Psoas muscle (tissue), 8 donors: ENCODE results near the gene MREG. TPM values are rescaled to one million over a fixed set of nuclear protein-coding genes. Genes with fewer than 3 reads are reported as not detected.

Source experiments
- ATAC-seq, 4 donors: fragments of 200-7000 bp; cut with Tn5 transposase; one replicate each; pipeline ENCODE4 v1.9.1; 2020; ENCODE audit warnings: moderate library complexity in 3 of 4, mild to moderate bottlenecking in 2 of 4
- DNase-seq, 2 donors: peaks; one replicate each; pipeline ENCODE4 v3.0.0-alpha.2; 2020
- H3K27ac ChIP-seq: fragments of 200-600 bp; one replicate; pipeline ENCODE4 v1.8.0; 2022
- H3K27me3 ChIP-seq, 3 donors: fragments of 200-600 bp in 1 of 3; one replicate each; pipeline versions ENCODE4 v1.6.1 to v1.8.0; 2013 to 2022; ENCODE audit warnings: low read length in 2 of 3, mild to moderate bottlenecking in 2 of 3, moderate library complexity in 1 of 3; ENCODE audit not compliant: insufficient read depth in 3 of 3
- H3K36me3 ChIP-seq, 2 donors: fragments of 200-600 bp in 1 of 2; one replicate each; pipeline versions ENCODE4 v1.6.1 to v1.8.0; 2013 to 2022; ENCODE audit warnings: low read depth in 1 of 2, mild to moderate bottlenecking in 1 of 2, moderate library complexity in 1 of 2; ENCODE audit not compliant: insufficient read depth in 1 of 2
- H3K4me1 ChIP-seq: fragments of 200-600 bp; one replicate; pipeline ENCODE4 v1.8.0; 2022
- H3K4me3 ChIP-seq: fragments of 200-600 bp; one replicate; pipeline ENCODE4 v1.8.0; 2022; ENCODE audit warnings: mild to moderate bottlenecking
- H3K9me3 ChIP-seq: fragments of 200-600 bp; one replicate; pipeline ENCODE4 v1.8.0; 2022
- WGBS, 3 donors: extraction: QIAGEN DNeasy Blood & Tissue Kit; methylation state at CpG; one replicate each; pipeline versions ENCODE4 v1.1.6 to v1.1.7; 2013; 5-methylcytosine and 5-hydroxymethylcytosine counted together
- intact Hi-C, 2 donors: fragments of 100-400 bp; cut with DNase I; formaldehyde crosslinking; loops; one replicate each; pipeline versions ENCODE4 v1.11.0 to v1.14.2; 2022
- polyA plus RNA-seq, 3 donors: library from polyadenylated mRNA; stranded (reverse); fragments of 200-250 nt; gene quantifications; one replicate each; pipeline ENCODE4 v1.2.3, GENCODE V29; 2013
- total RNA-seq, 4 donors: library from RNA; stranded (reverse); fragmentation: NEBNext Ultra II Directional in 2 of 4; extraction: Animal tissue kit (Norgen Biotek cat#: 25700) in 2 of 4; gene quantifications; one replicate each; pipeline versions ENCODE4 v1.2.1 to v1.2.4, GENCODE V29; 2021 to 2023
- TF ChIP-seq, protein P1 (sequence below): fragments of 200-600 bp; IDR thresholded peaks from one replicate; pipeline ENCODE4 v1.8.0; 2022; ENCODE audit warnings: antibody characterized with exemption
- donor health status: healthy with polysubstance abuse.
- donor health status: DM: no; HTN: no; CAD: no; lungs with moderate emphysema.
- donor health status: Bipolar disorder and iron deficiency.
- donor health status: healthy.
- donor health status: DM: yes; HTN: yes; CAD: no.
- donor health status: DM: no; HTN: no; CAD: no.
- donor health status: DM: no; HTN: no; CAD: no.
- donor health status: DM: yes; HTN: yes; CAD: no.

MREG gene
- total and polyA plus RNA-seq, 7 donors, result 0.24 to 6.8 (median 0.37) TPM

DNA sequence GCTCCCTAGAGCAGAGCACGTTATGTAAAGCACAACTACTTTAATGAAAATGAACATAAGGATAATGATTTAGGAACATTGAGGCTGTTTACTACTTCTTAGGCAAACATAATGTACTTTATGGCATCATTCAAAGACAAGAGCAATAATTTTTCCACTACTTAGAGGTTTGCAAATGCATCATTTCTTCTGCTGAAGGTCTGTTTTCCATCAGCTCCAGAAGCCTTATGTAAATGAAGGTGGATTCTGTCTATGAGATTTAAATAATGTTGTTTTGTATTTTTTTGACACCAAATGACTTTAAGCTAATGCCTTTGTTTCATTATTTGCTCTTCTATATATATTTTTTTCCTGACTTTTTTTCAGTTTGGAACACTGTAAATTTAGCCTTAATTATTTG is 28.1 kb downstream of the MREG start:
- H3K4me1 ChIP-seq, result no peaks in the 10 kb centered on the region
- DNase-seq (no peak), ATAC-seq (no peak)
- no peak overlapping the region for H3K4me3 ChIP-seq
- no peaks in the 10 kb centered on the region for H3K27me3 ChIP-seq
- TF ChIP-seq, protein P1, sequence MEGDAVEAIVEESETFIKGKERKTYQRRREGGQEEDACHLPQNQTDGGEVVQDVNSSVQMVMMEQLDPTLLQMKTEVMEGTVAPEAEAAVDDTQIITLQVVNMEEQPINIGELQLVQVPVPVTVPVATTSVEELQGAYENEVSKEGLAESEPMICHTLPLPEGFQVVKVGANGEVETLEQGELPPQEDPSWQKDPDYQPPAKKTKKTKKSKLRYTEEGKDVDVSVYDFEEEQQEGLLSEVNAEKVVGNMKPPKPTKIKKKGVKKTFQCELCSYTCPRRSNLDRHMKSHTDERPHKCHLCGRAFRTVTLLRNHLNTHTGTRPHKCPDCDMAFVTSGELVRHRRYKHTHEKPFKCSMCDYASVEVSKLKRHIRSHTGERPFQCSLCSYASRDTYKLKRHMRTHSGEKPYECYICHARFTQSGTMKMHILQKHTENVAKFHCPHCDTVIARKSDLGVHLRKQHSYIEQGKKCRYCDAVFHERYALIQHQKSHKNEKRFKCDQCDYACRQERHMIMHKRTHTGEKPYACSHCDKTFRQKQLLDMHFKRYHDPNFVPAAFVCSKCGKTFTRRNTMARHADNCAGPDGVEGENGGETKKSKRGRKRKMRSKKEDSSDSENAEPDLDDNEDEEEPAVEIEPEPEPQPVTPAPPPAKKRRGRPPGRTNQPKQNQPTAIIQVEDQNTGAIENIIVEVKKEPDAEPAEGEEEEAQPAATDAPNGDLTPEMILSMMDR, result no peak
- no peaks in the 10 kb centered on the region for H3K9me3 ChIP-seq
- 78 to 92% (median 82%) methylated on average over 1 of the region's 1 CpG for WGBS, 3 donors
- H3K27ac ChIP-seq, result no peak overlapping the region
- intact Hi-C loops, result loop anchor here in 1 of 2 donors (2.0 kb wide), 1 partner anchor 14 kb away; no protein-coding TSS in a partner anchor
- no peaks in the 10 kb centered on the region for H3K36me3 ChIP-seq

DNA sequence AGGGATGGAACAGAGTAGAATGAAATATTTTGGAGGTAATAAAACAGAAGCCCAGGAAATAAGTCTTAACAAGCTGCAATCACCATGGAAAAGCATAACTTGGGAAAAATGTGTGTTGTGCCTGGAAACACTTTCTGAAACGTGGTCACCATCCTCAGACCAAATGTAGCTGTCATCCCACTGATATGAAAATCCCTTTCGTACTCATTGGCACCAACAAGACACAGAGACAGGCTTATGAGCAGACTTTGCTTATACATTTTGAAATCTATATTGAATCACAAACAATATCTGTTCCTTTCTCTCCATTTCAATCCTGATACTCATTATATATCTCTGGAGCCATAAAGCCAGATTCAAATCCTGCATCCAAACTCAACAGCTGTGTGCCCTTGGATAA is 28.7 kb downstream of the MREG start:
- H3K9me3 ChIP-seq, result no peaks in the 10 kb centered on the region
- 77 to 81% (median 79%) methylated on average over 2 of the region's 2 CpGs for WGBS, 3 donors
- TF ChIP-seq, protein P1, result no peak
- no peak overlapping the region for H3K4me3 ChIP-seq
- ATAC-seq (no peak), DNase-seq (no peak)
- H3K27me3 ChIP-seq, result no peaks in the 10 kb centered on the region
- H3K36me3 ChIP-seq, result no peaks in the 10 kb centered on the region
- H3K27ac ChIP-seq, result no peak overlapping the region
- H3K4me1 ChIP-seq, result no peaks in the 10 kb centered on the region
- intact Hi-C loops, result loop anchor here in 1 of 2 donors (2.0 kb wide), 1 partner anchor 14 kb away; no protein-coding TSS in a partner anchor

DNA sequence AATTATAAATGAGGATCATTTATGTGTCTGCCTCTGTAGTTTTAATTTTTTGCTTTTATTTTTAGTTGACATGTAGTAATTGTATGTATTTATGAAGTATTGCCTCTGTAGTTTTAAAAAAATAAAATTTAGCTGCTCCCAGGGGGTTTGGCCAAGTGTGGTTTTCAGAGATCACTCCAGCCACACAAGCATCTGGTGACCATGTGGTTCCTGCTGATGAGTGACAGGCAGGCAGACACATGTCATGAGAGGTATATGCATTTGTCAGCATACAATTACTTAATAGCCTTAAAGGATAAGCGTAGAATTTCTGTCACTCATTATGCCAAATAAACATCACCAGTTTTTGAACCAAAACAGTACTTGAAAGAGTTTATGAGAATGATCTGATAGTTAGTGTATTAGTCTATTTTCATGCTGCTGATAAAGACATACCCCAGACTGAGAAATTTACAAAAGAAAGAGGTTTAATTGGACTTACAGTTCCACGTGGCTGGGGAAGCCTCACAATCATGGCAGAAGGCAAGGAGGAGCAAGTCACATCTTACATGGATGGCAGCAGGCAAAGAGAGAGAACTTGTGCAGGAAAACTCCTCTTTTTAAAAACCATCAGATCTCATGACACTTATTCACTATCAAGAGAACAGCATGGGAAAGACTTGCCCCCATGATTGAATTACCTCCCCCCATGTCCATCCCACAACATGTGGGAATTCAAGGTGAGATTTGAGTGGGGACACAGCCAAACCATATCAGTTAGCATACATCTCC is 29.6 kb downstream of the MREG start:
- Histone ChIP-seq H3K9me3 (no peaks in the 10 kb centered on the region), H3K27me3 (no peaks in the 10 kb centered on the region), H3K27ac (no peak overlapping the region), H3K4me1 (no peaks in the 10 kb centered on the region), H3K4me3 (no peak overlapping the region), H3K36me3 (no peaks in the 10 kb centered on the region)
- 69 to 85% (median 76%) methylated on average over 2 of the region's 2 CpGs for WGBS, 3 donors
- TF ChIP-seq, protein P1, result no peak
- ATAC-seq, result peak in 1 of 4 donors; percentile 68
- intact Hi-C loops, result loop anchor here in 1 of 2 donors (2.0 kb wide), 1 partner anchor 13 kb away; no protein-coding TSS in a partner anchor
- no peak for DNase-seq

DNA sequence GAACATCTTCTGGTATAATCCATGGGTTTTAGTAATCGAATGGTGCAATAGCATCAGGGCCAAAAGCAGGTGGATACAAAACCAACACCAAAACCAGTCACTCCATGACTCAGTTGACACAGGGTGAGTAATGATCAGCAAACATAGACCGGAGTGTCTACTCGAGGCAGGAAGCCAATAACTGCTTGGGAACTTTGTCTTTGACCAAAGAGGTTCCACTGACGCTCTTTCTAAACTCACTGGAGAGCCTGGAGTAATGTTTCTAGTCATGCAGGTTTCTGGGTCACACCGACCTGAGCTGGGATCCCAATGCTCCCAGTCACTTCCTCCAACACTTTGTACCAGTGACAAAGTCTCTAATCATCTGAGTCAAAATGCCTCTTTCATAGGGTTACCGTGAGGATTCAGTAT is 30.9 kb downstream of the MREG start:
- Histone ChIP-seq H3K4me1 (no peaks in the 10 kb centered on the region), H3K27me3 (no peaks in the 10 kb centered on the region), H3K36me3 (no peaks in the 10 kb centered on the region), H3K4me3 (no peak overlapping the region), H3K27ac (no peak overlapping the region), H3K9me3 (no peaks in the 10 kb centered on the region)
- TF ChIP-seq, protein P1, result no peak
- no peak for DNase-seq
- 80 to 94% (median 91%) methylated on average over 6 of the region's 6 CpGs for WGBS, 3 donors
- intact Hi-C loops, result no loop called here
- ATAC-seq, result peak in 3 of 4 donors; percentile 15 to 68 (median 42)
